Activated gamma-delta T cell treated with Interleukin-2 at 50 U/mL for 16 hours (primary cell): ENCODE results near the gene ARHGAP6.

ENCODE experiments used
- DNase-seq: peaks from one replicate; pipeline ENCODE4 v3.0.0-alpha.2; 2020

The ARHGAP6 gene

GRCh38 chrX:11422525-11422857 is 243.2 kb downstream of the ARHGAP6 start:
- no peak for DNase-seq

GRCh38 chrX:11421805-11422524 is 243.8 kb downstream of the ARHGAP6 start:
- DNase-seq, result no peak

- DNase-seq, result no peak
Measured at GRCh38 chrX:11420851-11421250, 244.9 kb downstream of the ARHGAP6 start.

- no peak for DNase-seq
Measured at GRCh38 chrX:11419102-11419501, 246.6 kb downstream of the ARHGAP6 start.

GRCh38 chrX:11416600-11416999 is 249.1 kb downstream of the ARHGAP6 start:
- no peak for DNase-seq

GRCh38 chrX:11414091-11414490 is 251.6 kb downstream of the ARHGAP6 start:
- DNase-seq, result no peak

GRCh38 chrX:11412715-11413623 is 252.8 kb downstream of the ARHGAP6 start:
- DNase-seq, result no peak

- DNase-seq, result no peak
Measured at GRCh38 chrX:11409957-11410356, 255.8 kb downstream of the ARHGAP6 start.

GRCh38 chrX:11408783-11409182 is 256.9 kb downstream of the ARHGAP6 start:
- no peak for DNase-seq

GRCh38 chrX:11408109-11408405 is 257.7 kb downstream of the ARHGAP6 start:
- DNase-seq, result no peak

- DNase-seq, result no peak
Measured at GRCh38 chrX:11407331-11408108, 258.2 kb downstream of the ARHGAP6 start.

- no peak for DNase-seq
Measured at GRCh38 chrX:11406109-11406765, 259.5 kb downstream of the ARHGAP6 start.

GRCh38 chrX:11403631-11404030 is 262.1 kb downstream of the ARHGAP6 start:
- no peak for DNase-seq

- no peak for DNase-seq
Measured at GRCh38 chrX:11401966-11402365, 263.8 kb downstream of the ARHGAP6 start.

GRCh38 chrX:11399489-11400094 is 266.1 kb downstream of the ARHGAP6 start:
- no peak for DNase-seq

GRCh38 chrX:11398785-11399184 is 266.9 kb downstream of the ARHGAP6 start:
- no peak for DNase-seq

- no peak for DNase-seq
Measured at GRCh38 chrX:11398139-11398538, 267.6 kb downstream of the ARHGAP6 start.

GRCh38 chrX:11397680-11398079 is 268.0 kb downstream of the ARHGAP6 start:
- no peak for DNase-seq

- DNase-seq, result no peak
Measured at GRCh38 chrX:11395859-11396258, 269.9 kb downstream of the ARHGAP6 start.

GRCh38 chrX:11393949-11394654 is 271.6 kb downstream of the ARHGAP6 start:
- DNase-seq, result no peak

- no peak for DNase-seq
Measured at GRCh38 chrX:11386812-11387211, 278.9 kb downstream of the ARHGAP6 start.

GRCh38 chrX:11386001-11386523 is 279.7 kb downstream of the ARHGAP6 start:
- no peak for DNase-seq
